NCI-H524 (cell line): ENCODE data around the gene EXPH5.
"Not testable (repeated sequence)": the region's sequence is repeated elsewhere in the genome, so short reads cannot be mapped to it uniquely, and the experiment has no call there.

ENCODE experiments used
- DNase-seq, 2 experiments: peaks; one replicate each; lab custom pipeline; 2025; lab: John Stamatoyannopoulos, UW

EXPH5 gene, protein sequence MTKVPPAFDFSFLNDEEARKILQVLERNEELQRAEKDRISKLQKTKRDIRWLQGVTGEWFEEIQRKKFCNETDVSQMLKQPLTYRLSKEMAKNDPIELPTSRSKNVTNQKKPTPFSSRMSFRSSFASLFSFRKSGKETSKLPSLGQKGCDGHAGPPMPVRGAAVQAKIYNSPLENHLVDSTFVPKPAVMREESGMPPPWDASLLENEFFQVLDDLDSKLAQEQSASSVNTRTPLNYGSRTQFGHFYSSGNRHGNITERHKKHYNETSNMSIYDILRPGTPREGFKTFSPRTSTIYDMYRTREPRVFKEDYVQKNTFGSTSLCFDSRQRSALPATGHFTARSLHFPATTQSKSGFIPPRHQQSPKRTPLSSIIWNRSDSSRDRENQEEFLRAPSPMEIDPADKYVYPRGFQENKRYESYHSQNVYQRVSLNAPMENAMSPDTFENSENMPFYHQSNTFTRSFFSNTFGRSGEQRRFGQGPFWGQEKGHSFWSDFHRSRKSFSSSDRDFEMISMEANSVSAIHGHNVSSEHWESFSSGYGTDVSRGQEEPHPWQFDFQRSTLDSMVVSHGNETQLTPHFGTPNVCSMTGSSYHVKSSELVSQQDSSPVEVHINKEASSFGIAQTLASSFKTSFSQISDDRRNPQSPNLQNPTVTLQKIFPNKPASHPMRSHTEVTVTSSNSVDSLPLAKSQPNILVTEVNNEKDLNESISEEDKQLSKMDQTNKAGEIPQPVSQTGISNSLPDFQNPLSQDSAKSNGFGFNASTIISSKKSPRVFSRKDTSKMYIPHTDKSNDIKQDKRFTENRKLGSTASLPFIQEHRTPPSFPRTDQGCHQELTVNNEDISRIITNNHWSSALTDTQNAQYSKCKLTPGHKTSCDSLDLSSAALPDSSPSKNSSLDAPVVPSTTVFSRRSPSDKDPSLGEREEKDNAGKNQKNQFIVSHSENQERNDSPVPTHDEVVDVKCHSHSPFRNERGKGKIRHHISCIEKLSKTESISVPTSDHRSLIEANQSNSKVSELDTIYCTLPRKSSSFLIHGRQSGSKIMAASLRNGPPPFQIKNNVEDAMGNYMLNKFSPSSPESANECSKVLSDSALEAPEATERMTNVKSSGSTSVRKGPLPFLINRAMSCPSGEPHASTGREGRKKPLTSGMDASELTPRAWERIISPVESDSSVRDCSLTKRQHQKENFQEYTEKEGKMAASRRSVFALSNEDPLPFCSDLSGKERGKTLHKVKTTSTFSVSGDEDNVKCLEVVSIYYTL (N-terminal part only)

DNA sequence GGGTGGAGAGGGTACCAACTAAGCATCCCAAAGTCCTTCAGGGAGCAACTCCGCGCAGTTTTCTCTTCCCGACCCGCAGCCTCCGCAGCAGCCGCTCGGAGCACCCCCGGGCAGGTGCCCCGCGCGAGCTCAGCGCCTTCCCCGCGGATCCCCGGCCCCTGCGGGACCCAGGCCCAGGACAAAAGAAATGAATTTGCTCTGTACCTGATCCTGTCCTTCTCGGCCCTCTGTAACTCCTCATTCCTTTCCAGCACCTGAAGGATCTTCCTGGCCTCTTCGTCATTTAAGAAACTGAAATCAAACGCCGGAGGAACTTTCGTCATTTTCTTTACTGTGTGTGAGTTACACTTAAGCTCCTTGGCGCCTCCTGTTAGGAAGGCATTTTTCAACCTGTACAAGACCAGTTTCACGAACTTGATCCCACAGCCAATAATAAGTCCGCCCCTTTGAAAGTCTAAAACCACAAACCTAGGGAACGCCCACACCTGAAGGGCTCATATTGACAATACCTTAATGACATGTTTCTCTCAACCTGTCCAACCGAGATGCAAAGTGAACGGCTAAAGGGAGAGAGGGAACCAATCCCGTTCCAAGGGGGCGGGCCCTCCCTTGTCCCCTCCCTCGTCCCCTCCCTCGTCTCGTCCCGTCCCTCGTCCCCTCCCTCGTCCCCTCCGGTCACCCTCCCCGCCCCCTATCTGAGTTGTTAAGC lies at the start of gene EXPH5:
Gene EXPH5 (minus strand): TSS at position 555 of the 709 bp plus-strand sequence. CDS start 232 bp downstream, at position 323.
- peak; percentile 85 to 86 for DNase-seq

DNA sequence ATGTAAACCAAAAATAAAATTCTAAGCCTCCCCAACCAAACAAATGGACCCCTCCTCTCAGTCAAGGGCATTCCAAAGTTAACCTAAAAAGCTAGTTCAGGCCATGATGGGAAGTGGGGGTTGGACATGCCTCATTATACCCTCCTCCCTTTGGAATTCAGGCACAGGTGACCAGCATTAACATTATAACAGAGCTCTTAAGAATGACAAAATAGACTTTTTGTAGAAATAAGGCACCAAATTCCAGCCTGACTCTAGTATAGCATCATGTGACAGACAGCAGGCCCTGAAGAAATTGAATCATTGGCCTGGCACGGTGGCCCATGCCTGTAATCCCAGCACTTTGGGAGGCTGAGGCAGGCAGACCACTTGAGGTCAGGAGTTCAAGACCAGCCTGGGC lies 48.2 kb upstream of the EXPH5 start:
- DNase-seq, result not testable (repeated sequence)

DNA sequence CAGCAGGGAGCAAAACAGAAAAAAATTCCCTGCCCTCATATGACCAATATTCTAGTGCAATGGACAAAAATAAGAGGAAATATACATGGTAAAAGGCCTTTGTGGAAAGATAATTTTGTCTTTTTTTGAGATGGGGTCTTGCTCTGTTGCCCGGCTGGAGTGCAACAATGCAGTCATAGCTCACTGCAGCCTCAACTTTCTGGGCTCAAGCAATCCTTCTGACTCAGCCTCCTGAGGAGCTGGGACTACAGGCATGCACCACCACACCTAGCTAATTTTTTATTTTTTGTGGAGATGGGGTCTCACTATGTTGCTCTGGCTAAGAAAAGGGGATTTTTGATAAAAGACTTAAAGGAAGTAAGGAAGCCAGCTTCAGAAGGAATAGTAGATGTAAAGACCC lies 45.6 kb upstream of the EXPH5 start:
- DNase-seq, result no peak

DNA sequence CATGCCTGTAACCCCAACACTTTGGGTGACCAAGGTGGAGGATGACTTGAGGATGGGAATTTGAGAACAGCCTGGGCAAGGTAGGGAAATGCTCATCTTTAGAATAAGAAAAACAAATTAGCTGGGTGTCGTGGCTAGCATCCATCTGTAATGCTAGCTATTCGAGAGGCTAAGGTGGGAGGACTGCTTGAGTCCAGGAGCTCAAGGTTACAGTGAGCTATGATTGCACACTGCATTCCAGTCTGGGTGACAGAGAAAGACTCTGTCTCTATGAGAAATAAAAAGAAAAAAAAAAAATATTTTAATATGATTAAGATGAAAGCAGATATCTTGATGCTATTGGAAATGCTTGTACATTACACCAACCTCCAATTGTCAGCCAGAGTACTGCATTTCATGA lies 42.7 kb upstream of the EXPH5 start:
- DNase-seq, result no peak

DNA sequence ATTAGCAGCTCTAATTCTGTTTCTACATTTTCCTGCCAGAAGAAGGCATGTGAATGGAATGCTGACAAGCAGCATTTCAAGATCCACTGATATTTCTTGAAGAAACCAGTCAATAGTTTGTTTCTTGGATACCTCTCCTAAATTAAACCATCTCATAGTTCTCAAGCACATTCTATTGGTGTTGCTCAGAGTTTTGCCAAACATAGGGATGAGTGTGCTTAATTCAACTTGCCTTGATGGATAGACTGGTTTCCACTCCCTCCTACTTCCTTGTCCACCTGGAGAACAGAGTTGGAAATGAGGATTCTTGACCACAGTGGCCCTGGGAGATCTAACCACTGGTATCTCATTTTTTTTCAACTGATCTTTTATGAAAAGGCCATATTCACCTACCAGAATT lies 41.5 kb upstream of the EXPH5 start:
- DNase-seq, result no peak

DNA sequence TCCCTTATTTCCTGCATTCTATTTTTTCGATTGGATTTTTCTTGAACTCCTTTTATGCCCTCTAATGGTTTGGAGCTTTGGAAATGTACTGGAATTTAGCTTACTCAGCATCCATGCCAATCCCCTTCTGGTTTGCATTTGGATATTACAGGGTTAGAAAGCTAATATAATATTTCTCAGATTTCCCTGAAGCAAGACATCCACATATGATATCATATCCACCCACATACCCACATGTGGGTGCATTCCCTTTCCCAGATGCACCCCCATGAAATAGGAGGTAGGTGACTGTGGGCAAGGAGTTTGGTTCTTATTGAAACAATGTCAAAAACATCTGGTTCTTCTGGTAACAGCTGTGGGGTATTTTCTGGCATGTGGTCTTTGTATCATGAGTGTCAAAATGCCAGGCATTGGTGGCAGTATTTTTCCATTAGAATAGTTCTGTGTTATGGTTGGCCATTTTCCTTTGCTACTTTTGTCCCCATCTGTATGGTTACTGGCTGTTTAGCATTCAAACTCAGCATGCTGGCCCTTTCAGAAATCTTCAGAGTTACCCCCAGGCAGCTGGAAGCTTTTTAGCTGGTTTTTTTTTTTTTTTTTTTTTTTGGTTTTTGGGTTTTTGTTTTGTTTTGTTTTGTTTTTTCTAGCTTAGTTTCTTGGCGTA lies 38.6 kb upstream of the EXPH5 start:
- DNase-seq, result no peak

DNA sequence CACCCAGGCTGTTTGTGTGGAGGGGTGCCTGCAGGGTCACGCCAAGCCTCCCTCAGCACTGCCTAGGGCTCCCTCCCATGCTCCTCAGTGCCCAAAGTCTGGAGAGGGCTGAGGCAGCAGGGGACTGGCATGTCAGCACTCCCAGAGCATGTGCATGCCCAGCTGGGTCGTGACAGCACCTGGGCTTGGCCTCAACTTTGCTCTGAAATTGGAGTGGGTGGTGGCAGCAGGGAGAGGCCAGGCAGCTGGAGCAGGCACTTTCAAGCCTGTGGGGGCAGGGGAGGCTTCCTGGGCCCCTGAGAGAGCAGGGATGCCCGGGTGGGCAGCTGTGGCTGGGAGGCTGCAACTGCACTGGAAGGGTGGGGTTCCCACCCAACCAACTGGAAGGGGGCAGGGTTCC lies 35.7 kb upstream of the EXPH5 start:
- DNase-seq, result no peak

DNA sequence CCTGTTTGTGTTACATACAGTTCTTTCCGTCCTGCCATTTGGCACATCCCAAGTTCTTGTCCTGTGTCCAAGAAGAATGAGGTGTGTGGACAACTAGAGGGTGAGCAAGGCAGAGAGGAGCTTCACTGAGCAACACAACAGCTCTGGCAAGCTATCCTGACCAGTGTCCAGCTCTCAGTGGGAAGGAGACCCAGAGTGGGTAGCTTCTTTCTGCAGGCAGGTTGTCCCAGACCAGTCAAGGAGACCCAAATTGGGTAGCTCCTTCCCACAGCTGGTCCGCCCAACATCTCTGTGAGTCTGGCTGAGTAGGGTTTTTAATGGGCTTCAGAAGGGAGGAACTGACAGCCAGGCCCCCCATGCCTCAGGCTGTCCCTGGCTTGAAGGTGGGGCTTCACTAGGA lies 35.2 kb upstream of the EXPH5 start:
- no peak for DNase-seq

DNA sequence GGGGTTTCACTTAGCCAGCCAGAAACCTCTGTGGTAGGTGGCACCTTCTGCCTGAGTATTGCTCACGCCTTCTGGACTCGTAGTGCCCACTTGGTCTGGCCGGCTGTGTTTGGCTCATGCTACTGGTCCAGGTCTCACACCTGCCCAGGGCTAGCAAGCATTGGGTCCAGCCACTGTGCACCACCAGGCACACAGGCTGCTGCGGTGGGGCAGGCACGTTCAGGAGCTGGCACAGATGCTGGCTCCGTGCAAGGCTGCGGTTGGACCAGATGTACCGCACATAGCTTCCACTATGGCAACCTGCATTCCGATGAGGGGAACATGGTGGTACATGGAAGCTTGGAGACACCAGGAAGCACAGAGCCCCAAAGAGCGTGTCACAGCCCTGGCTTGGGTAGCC lies 34.8 kb upstream of the EXPH5 start:
- no peak for DNase-seq

DNA sequence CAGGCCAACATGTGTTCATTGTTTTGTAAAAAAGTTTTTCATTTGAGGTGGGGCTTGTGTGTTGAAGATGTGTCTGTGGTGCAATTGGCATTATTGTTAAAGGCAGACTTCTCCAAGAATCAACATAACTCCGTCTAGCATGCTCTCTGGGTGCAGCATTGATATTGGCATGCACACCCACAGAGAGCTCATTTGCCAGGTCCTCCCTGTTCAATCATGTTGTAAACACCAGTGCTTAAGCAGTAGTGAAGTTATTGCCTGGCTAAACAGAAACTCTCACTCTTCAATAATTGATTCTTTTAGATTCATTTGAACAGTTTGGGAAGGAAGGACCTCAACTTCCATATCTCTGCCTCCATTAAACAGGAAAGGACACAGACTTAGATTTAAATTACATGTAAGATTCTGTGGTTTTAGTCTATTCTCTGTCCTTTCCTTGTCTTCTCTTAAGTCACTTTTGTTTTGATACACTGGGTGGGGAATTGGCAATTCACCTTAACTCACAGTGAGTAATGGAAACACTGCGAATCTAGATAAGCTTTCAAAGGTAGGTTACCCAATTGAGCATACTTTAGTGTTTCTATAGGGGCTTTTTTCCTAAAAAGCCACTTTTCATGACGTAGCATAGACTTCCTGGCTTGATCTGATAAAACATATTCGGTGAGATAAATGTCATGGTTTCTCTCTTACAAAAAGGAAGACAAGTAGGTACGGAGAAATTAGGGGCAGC lies 30.8 kb upstream of the EXPH5 start:
- no peak for DNase-seq

DNA sequence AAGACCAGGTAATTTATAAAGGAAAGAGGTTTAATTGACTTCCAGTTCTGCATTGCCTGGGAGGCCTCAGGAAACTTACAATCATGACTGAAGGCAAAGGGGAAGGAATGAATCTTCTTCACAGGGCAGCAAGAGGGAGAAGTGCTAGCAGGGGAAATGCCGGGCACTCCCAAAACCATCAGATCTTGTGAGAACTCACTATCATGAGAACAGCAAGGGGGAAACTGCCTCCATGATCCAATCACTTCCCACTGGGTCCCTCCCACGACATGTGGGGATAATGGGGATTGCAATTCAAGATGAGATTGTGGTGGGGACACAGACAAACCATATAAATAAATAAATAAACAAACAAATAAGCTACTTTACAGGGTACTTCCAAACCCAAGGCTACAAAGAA lies 28.8 kb upstream of the EXPH5 start:
- no peak for DNase-seq

DNA sequence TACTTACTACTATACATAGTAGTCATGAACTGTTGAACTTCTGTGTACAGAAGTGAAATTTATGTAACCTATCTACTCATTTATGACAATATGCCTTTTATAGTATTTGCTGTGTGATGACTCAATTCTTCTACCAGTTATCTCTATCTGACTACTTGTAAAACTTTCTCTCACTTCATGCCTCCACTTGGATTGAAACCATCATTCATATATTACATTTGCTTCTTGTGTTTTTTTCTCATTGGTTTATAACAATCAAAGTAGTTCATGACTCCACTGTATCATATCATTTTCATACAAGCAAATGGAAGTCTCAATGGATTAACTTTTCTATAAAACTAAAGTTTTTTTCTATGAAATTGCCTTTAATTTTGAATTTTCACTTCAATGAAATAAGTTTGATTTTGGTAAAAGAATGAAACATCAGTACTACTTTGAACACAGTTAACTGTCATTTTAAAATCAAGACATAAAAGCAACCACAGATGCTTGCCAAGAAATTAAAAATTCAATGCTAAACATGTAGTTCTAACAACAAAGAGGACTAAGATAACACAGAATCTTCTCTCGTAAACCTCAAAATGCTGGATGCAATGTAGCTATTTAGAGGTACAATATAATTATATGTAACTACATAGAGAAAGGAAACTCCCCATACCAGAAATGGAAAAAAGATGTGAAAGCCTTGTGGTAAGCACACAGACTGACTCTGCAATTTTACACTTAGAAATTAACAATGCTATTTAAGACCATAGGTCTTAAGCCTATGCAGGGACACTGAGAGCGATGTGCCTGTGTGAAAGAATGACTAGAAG lies 27.6 kb upstream of the EXPH5 start:
- no peak for DNase-seq

DNA sequence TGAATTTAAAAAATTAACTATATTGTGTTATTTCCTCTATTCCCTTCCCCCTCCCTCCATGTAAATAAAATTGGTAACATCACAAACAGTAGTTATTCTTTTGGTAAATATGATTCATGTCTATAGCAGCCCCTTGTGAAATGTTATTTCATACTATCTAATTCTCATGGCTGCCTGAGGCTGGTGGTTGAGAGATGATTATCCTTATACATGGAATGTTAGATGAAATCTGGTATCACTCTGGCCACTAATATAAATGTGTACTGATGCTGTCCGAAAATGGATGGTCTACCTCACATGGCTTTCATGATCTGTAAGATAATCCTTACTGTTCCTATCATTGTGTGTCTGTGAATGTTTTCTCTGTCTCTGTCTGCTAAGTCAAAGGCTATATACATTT lies 25.0 kb upstream of the EXPH5 start:
- no peak for DNase-seq

DNA sequence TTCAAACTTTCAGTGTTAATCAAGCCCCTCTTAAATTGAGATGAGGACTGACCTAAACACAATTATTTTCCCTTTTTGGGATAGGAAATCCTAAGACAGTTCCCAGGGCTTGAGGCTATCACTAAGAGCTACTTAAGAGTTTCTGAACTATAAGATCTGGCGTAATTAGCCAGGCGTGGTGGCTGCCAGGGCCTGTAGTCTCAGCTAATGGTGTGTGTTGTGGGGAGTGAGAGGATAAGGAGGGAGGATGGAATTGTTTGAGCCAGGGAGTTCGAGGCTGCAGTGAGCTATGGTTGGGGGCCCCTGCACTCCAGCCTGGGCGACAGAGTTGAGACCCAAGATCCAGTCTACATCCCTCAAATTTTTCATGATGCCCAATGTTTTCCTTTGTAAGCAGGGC lies 23.5 kb upstream of the EXPH5 start:
- DNase-seq, result no peak

DNA sequence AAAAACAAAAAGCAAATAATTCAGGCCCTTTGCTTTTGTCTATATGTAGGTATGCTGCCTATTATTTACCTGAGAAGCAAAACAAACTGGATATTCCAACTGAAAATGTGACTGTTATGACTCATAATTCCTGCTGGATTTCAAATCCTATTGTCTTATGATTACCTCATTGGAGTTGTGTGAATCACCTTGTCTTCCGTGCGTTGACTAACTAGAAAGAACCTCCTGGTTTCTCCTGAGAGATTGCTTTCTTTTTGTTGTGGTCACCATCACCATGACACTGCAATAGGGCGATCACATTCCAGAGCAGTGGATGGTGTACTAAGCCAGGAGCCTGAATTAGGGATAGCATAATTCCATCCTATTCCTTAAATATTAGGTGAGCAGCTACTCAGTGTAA lies 23.0 kb upstream of the EXPH5 start:
- DNase-seq, result no peak

DNA sequence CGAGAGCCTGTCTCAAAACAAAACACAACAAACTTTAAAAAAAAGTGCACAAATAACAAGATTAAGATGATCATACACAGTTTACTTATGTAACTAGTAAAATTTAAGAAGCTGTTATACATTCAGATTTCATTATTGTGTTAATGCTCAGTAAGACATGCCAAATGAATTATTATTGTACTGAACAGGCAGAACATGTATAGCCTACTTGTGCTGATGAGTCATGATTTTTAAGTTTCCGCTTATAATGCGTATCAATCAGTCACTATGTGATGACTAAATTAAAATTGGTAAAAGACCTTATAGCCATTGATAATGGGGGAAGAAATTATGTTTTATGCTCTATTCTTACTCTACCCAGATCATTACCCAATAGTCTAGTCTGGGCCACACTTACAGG lies 20.5 kb upstream of the EXPH5 start:
- no peak for DNase-seq

DNA sequence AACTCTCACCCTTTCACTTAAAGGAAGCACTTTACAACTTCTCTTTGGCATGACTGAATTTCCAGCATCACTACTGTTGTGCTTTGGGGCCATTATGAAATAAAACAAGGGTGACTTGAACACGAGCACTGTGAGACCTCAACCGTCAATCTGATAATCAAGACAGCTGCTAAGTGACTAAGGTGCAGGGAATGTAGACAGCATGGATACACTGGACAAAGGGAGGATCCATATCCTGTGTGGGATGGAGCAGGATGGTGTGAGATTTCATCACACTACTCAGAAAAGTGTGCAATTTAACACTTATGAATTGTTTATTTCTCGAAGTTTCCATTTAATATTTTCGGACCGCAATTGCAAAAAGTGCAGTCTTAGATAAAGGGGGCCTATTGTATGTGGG lies 16.1 kb upstream of the EXPH5 start:
- no peak for DNase-seq

DNA sequence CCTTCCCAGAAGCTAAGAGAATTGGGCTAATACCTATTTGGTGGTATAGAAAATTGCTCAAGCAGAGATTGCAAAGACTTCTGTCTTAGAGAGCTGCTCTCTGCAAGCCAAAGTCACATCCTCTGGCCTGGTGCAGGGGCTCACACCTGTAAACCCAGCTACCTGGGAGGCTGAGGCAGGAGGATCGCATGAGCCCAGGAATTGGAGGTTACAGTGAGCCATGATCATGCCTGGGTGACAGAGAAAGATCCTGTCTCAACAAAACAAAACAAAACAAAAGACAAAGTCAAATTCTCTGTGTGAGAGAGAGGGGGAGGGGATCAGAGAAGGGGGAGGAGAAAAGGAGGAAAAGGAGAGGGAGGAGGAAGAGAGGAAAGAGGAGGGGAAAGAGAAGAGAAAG lies 15.0 kb upstream of the EXPH5 start:
- DNase-seq, result no peak

DNA sequence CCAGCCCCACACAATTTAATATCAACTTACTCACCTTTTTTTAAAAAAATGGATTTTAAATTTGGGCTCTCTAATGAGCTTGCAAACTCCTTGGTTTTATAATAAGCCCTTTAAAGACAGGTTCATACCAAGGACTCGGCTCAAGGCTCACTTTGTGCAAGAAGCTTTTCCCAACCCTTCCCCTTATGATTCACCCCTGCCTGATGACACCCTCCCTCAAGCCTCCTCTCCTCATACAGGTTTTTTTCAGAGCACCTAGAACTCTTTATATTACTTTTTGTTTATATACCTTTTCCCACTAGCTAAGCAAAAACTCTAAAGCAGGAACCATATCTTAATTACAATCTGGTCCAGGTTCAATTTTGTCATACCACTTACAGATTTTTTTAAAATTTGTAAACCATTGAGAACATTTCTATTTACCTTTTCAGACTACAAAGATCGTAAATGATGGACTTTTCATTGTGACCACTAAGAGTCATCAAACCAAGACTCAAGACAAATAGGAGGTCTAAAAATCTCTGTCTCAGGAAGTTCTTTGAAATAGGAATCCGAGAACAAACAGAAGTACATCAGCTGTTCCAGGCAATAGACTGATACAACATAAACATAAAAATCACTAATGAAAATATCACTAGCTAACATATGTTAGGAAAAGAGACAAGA lies 13.1 kb upstream of the EXPH5 start:
- no peak for DNase-seq
